GM18511 (cell line): ENCODE data around the gene LILRA1.
A peak's percentile ranks its signal among the peaks of the same experiment; 100 is the strongest.
"Not testable (repeated sequence)": the region's sequence is repeated elsewhere in the genome, so short reads cannot be mapped to it uniquely, and the experiment has no call there.

Source experiments
- ATAC-seq: cut with Tn5 transposase; IDR thresholded peaks from one replicate; pipeline ENCODE4 v1.9.1; 2021; ENCODE audit warnings: mild to moderate bottlenecking, moderate library complexity; ENCODE audit not compliant: unreplicated experiment

The LILRA1 gene

GRCh38 chr19:54576411-54576976 lies 16.9 kb upstream of the LILRA1 start:
- ATAC-seq, result no peak

GRCh38 chr19:54577334-54577733 lies 16.1 kb upstream of the LILRA1 start:
- no peak for ATAC-seq

- not testable (repeated sequence) for ATAC-seq
Observed at GRCh38 chr19:54578268-54578667, 15.2 kb upstream of the LILRA1 start.

GRCh38 chr19:54586397-54586796 lies 7.0 kb upstream of the LILRA1 start:
- no peak for ATAC-seq

- ATAC-seq, result no peak
Observed at GRCh38 chr19:54587026-54587425, 6.4 kb upstream of the LILRA1 start.

- ATAC-seq, result not testable (repeated sequence)
Observed at GRCh38 chr19:54593931-54594626, 647 bp downstream of the LILRA1 start.

- ATAC-seq, result no peak
Observed at GRCh38 chr19:54594737-54595136, 1.3 kb downstream of the LILRA1 start.

- not testable (repeated sequence) for ATAC-seq
Observed at GRCh38 chr19:54595680-54596436, 2.4 kb downstream of the LILRA1 start.

GRCh38 chr19:54600212-54600611 lies 6.8 kb downstream of the LILRA1 start:
- ATAC-seq, result no peak

- peak; percentile 57 for ATAC-seq
Observed at GRCh38 chr19:54606230-54606629, 12.8 kb downstream of the LILRA1 start.

- peak; percentile 66 for ATAC-seq
Observed at GRCh38 chr19:54606891-54607784, 13.7 kb downstream of the LILRA1 start.

GRCh38 chr19:54607785-54608150 lies 14.3 kb downstream of the LILRA1 start:
- ATAC-seq, result no peak

GRCh38 chr19:54608205-54608604 lies 14.8 kb downstream of the LILRA1 start:
- ATAC-seq, result no peak

- no peak for ATAC-seq
Observed at GRCh38 chr19:54608792-54609191, 15.4 kb downstream of the LILRA1 start.

GRCh38 chr19:54609356-54609791 lies 15.9 kb downstream of the LILRA1 start:
- no peak for ATAC-seq

GRCh38 chr19:54612428-54612827 lies 19.0 kb downstream of the LILRA1 start:
- no peak for ATAC-seq

- no peak for ATAC-seq
Observed at GRCh38 chr19:54614726-54615125, 21.3 kb downstream of the LILRA1 start.

GRCh38 chr19:54616057-54616456 lies 22.6 kb downstream of the LILRA1 start:
- peak; percentile 25 for ATAC-seq

- ATAC-seq, result peak; percentile 78
Observed at GRCh38 chr19:54616821-54617560, 23.6 kb downstream of the LILRA1 start.

GRCh38 chr19:54620464-54620863 lies 27.0 kb downstream of the LILRA1 start:
- ATAC-seq, result no peak
